Bronchus fibroblast of lung (primary cell): ENCODE measurements around the gene KANSL2. TPM values are rescaled to one million over a fixed set of nuclear protein-coding genes. Genes with fewer than 3 reads are reported as not detected.

Experiments used
- total RNA-seq: library from RNA; depleted of rRNA; stranded (reverse); fragments of >200 nt; gene quantifications from 2 replicates; pipeline ENCODE4 v1.2.3, GENCODE V29; 2015

KANSL2 gene
- total RNA-seq: 35.8 and 39.0 TPM in 2 replicates

GRCh38 chr12:48681710-48682532 lies at the start of gene KANSL2:
Gene KANSL2 (minus strand): TSS chr12:48682238. CDS start chr12:48681632, 606 bp downstream.

GRCh38 chr12:48716493-48717251 lies 34.6 kb upstream of the KANSL2 start, which contains the start of gene CCNT1:
Gene CCNT1 (minus strand): TSS chr12:48716707. CDS start chr12:48716675, 32 bp downstream.

Other genes starting within 250 kb of the KANSL2 start
- not detected in 2 replicates for gene ANP32D, start 209.7 kb downstream of the KANSL2 start, total RNA-seq
- not detected in 2 replicates for gene C12orf54, start 199.7 kb downstream of the KANSL2 start, total RNA-seq
- gene OR8S1, start 156.6 kb downstream of the KANSL2 start, total RNA-seq: not detected in 2 replicates
- not detected in 2 replicates for gene LALBA, start 112.2 kb downstream of the KANSL2 start, total RNA-seq
- 11.8 and 12.5 TPM in 2 replicates for gene CCNT1, start 34.5 kb upstream of the KANSL2 start, total RNA-seq
- 12.6 and 13.3 TPM in 2 replicates for gene ADCY6, start 106.9 kb upstream of the KANSL2 start, total RNA-seq
- 20.4 and 26.1 TPM in 2 replicates for gene CACNB3, start 136.3 kb upstream of the KANSL2 start, total RNA-seq
- gene DDX23, start 169.9 kb upstream of the KANSL2 start, total RNA-seq: 48.3 and 49.1 TPM in 2 replicates
- 0.30 TPM in 1 of 2 replicates, not detected in the other for gene RND1, start 183.6 kb upstream of the KANSL2 start, total RNA-seq
- 40.3 and 47.1 TPM in 2 replicates for gene FKBP11, start 243.3 kb upstream of the KANSL2 start, total RNA-seq